Osteocyte (in vitro differentiated cells): ENCODE measurements around the gene NBPF4. TPM values are rescaled to one million over a fixed set of nuclear protein-coding genes. Genes with fewer than 3 reads are reported as not detected.

Source experiments
- DNase-seq: peaks from one replicate; pipeline ENCODE4 v3.0.0; 2021; ENCODE audit warnings: mixed read lengths; ENCODE audit not compliant: unreplicated experiment; ENCODE audit errors: extremely low spot score
- H3K27ac Mint-ChIP-seq: one replicate; pipeline ENCODE4 v1.8.0; 2021; ENCODE audit warnings: mild to moderate bottlenecking, mixed read lengths; ENCODE audit not compliant: unreplicated experiment
- H3K27me3 Mint-ChIP-seq: one replicate; pipeline ENCODE4 v1.8.0; 2021; ENCODE audit warnings: mixed read lengths; ENCODE audit not compliant: unreplicated experiment
- H3K36me3 Mint-ChIP-seq: one replicate; pipeline ENCODE4 v1.8.0; 2021; ENCODE audit warnings: mixed read lengths; ENCODE audit not compliant: unreplicated experiment
- H3K4me1 Mint-ChIP-seq: one replicate; pipeline ENCODE4 v1.8.0; 2021; ENCODE audit warnings: mixed read lengths; ENCODE audit not compliant: unreplicated experiment
- H3K4me3 Mint-ChIP-seq: one replicate; pipeline ENCODE4 v1.8.0; 2021; ENCODE audit warnings: mild to moderate bottlenecking, moderate library complexity, mixed read lengths; ENCODE audit not compliant: unreplicated experiment
- H3K9me3 Mint-ChIP-seq: one replicate; pipeline ENCODE4 v1.8.0; 2021; ENCODE audit warnings: mixed read lengths; ENCODE audit not compliant: unreplicated experiment
- total RNA-seq: library from RNA; stranded (reverse); gene quantifications from 2 replicates; pipeline ENCODE4 v1.2.1, GENCODE V29; 2021
- TF ChIP-seq, protein P1 (sequence below): fragments of 200-600 bp; sonication (generic); IDR thresholded peaks from 2 replicates; pipeline ENCODE4 v1.5.0; 2021; ENCODE audit warnings: antibody characterized with exemption, mild to moderate bottlenecking, moderate library complexity

NBPF4 gene
- total RNA-seq, 1 donor from 2014 or later: not detected

DNA sequence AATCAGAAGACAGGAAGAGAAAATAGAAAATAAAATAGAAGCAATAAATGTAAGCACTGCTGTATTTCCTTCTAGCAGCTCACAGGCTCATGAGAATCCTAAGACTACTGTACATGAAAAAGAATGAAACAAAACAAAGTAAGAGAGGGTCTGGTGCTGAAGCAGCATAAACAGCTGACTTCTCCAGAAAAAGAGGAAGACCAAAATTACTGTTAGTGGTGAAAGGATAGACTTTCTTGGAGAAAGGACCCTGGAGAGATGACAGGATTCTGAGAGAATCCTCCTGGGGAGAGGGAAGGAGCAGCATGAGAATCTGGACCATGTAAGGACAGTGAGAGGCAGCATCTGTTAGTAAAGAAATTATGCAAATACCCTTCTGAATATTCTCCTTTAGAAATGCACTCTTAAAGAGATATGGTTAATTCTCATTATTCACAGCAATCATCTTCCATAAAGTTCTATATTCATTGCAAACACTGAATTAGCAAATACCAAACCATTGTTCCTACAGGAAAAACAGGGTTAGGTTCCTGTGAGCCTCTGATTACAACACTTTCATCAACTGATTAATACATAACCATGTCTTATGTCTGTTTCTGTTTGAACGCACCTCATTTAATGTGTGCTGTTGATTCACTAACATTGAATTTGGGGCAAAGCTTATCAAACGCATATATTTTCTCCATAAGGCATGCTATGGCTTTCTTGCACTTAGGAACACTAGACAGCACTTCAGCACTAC lies 60.7 kb downstream of the NBPF4 start:
- Mint-ChIP-seq H3K36me3 (peaks cover 54% of the 10 kb centered on the region), H3K27ac (no peak overlapping the region), H3K4me1 (no peaks in the 10 kb centered on the region), H3K9me3 (no peaks in the 10 kb centered on the region), H3K27me3 (no peaks in the 10 kb centered on the region), H3K4me3 (no peak overlapping the region)
- no peak for DNase-seq
- TF ChIP-seq, protein P1, sequence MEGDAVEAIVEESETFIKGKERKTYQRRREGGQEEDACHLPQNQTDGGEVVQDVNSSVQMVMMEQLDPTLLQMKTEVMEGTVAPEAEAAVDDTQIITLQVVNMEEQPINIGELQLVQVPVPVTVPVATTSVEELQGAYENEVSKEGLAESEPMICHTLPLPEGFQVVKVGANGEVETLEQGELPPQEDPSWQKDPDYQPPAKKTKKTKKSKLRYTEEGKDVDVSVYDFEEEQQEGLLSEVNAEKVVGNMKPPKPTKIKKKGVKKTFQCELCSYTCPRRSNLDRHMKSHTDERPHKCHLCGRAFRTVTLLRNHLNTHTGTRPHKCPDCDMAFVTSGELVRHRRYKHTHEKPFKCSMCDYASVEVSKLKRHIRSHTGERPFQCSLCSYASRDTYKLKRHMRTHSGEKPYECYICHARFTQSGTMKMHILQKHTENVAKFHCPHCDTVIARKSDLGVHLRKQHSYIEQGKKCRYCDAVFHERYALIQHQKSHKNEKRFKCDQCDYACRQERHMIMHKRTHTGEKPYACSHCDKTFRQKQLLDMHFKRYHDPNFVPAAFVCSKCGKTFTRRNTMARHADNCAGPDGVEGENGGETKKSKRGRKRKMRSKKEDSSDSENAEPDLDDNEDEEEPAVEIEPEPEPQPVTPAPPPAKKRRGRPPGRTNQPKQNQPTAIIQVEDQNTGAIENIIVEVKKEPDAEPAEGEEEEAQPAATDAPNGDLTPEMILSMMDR: no peak

DNA sequence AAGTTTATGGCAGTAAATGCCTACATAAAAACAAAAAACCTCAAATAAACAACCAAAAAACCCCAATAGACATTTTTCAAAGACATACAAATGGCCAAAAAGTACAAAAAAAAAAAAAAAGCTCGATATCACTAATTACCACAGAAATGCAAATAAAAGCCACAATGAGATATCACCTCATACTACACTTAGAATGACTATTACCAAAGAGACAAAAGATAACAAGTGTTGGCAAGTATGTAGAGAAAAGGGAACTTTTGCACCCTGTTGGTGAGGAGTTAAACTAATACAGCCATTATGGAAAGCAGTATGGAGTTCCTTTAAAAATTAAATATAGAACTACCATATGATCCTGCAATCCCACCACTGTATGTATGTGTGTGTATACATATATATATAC lies 64.9 kb downstream of the NBPF4 start:
- Mint-ChIP-seq H3K4me1 (peaks cover 17% of the 10 kb centered on the region), H3K27me3 (no peaks in the 10 kb centered on the region), H3K9me3 (no peaks in the 10 kb centered on the region), H3K36me3 (peaks cover 72% of the 10 kb centered on the region), H3K4me3 (no peak overlapping the region), H3K27ac (no peak overlapping the region)
- DNase-seq: no peak
- TF ChIP-seq, protein P1: no peak

Other genes with a start within 250 kb of the NBPF4 start
- 40.4 and 41.3 TPM in 2 replicates for gene SLC25A24, start 43.7 kb downstream of the NBPF4 start, total RNA-seq
- not detected in 2 replicates for gene NBPF6, start 206.3 kb upstream of the NBPF4 start, total RNA-seq